ENCODE results near the gene SEMA6B. TPM values are rescaled to one million over a fixed set of nuclear protein-coding genes. Genes with fewer than 3 reads are reported as not detected.

SEMA6B gene
- total and polyA plus RNA-seq, 2 of the 8 experiments (the other 6 are each of a cell fraction or from before 2014, with no cell fraction given): 31.3 to 54.4 TPM

GRCh38 chr19:4598712-4599111, 39.2 kb upstream of the SEMA6B start:
- peaks cover 26% of the 10 kb centered on the region; the same call in 1 of the 2 replicates for H3K23me2 ChIP-seq (ENCODE audit: low read depth, low read length)
- no peak overlapping the region for H3K56ac ChIP-seq (replicated peaks; ENCODE audit: insufficient read length, low read depth, low read length)
- H2BK5ac ChIP-seq (ENCODE audit: low read depth, low read length): no peak overlapping the region
- no peak overlapping the region for H2BK12ac ChIP-seq (ENCODE audit: low read depth, low read length)
- no peak overlapping the region for H3K27ac ChIP-seq (ENCODE audit: low read depth, low read length)
- 30% methylated on average over 5 of the region's 17 CpGs; no CpG with 5 or more reads in 1 of the 2 experiments for WGBS, 2 experiments (ENCODE audit: extremely low coverage in 1 of 2, insufficient coverage in 1 of 2, insufficient read length in 1 of 2, insufficient replicate concordance in 2 of 2, low coverage in 1 of 2, low lambda C conversion rate in 2 of 2, missing lambda C conversion rate in 1 of 2)
- no peak overlapping the region for H2BK120ac ChIP-seq (replicated peaks; ENCODE audit: low read depth, low read length)
- TF ChIP-seq KDM5A (IDR thresholded peaks at IDR 0.05; ENCODE audit: low read length) (no peak), SIN3A (conservative IDR thresholded peaks at IDR 0.05 in 1 of 2, IDR thresholded peaks at IDR 0.05 in 1 of 2; ENCODE audit: low read depth in 1 of 2, low read length in 2 of 2) (0 out of 4 replicates have a peak, but pooled peaks of 1 of the 2 experiments have one; percentile 6), CTBP2 (IDR thresholded peaks at IDR 0.05; ENCODE audit: borderline replicate concordance, insufficient read depth, insufficient read length, low read length) (no peak)
- FAIRE-seq (no peak), DNase-seq (ENCODE audit: low read depth in 1 of 2, low spot score in 2 of 2) (peak in 1 of 2 experiments; percentile 62)
- H2BK20ac ChIP-seq (ENCODE audit: low read length): no peak overlapping the region
- no peak overlapping the region for H2BK15ac ChIP-seq (ENCODE audit: low read length)
- peak overlapping the region; percentile 74 to 88 for H3K4me2 ChIP-seq (ENCODE audit: insufficient read depth in 1 of 2, low read depth in 2 of 2, low read length in 2 of 2)
- H2AFZ ChIP-seq (ENCODE audit: low read length): no peak overlapping the region
- H3K79me1 ChIP-seq (ENCODE audit: low read depth, low read length): no peaks in the 10 kb centered on the region
- H4K20me1 ChIP-seq (replicated peaks in 1 of 2; ENCODE audit: control insufficient read depth in 1 of 2, insufficient read depth in 2 of 2, low read length in 2 of 2): peaks cover 0 to 7% of the 10 kb centered on the region in 2 experiments
- peak overlapping the region; percentile 52 to 70 (median 54); a peak in 5 of 8 replicates for H3K4me3 ChIP-seq (ENCODE audit: extremely low read depth in 1 of 4, insufficient read depth in 2 of 4, low read depth in 3 of 4, low read length in 4 of 4)
- ChIA-PET CTCF (ENCODE audit: partially characterized antibody) (interaction anchor here (0.6 to 5.6 kb wide), 13 partner anchors 9 to 74 kb away, joined by 3 to 27 read pairs (median 4); no protein-coding TSS in a partner anchor), POLR2A (ENCODE audit: partially characterized antibody) (interaction anchor here (0.6 to 2.9 kb wide), 6 partner anchors 8 to 64 kb away, joined by 3 to 15 read pairs (median 4); partner anchors contain the start of gene PLIN5)
- H2AK5ac ChIP-seq (ENCODE audit: low read depth, low read length): no peak overlapping the region
- H4K5ac ChIP-seq (ENCODE audit: insufficient read length, low read depth, low read length): no peak overlapping the region
- peaks cover 3 to 9% (median 8%) of the 10 kb centered on the region in 4 experiments; a peak in 6 of 7 replicates for H3K27me3 ChIP-seq (replicated peaks in 1 of 4; ENCODE audit: control insufficient read depth in 3 of 4, extremely low read depth in 1 of 4, insufficient read depth in 3 of 4, low read length in 3 of 4)
- no peaks in the 10 kb centered on the region for H3K36me3 ChIP-seq (ENCODE audit: control insufficient read depth in 2 of 4, insufficient read depth in 4 of 4, low read length in 3 of 4)
- no peak overlapping the region for H3K14ac ChIP-seq (ENCODE audit: insufficient read length)
- H4K91ac ChIP-seq (replicated peaks; ENCODE audit: insufficient read length, low read length): peak overlapping the region; percentile 22
- H3K23ac ChIP-seq (ENCODE audit: insufficient read length): no peak overlapping the region
- no peak overlapping the region for H4K8ac ChIP-seq (ENCODE audit: extremely low read depth, insufficient read depth, low read length)
- no peak overlapping the region for H3K4ac ChIP-seq (replicated peaks; ENCODE audit: insufficient read length, low read depth, low read length)
- H3K9me3 ChIP-seq (ENCODE audit: insufficient read depth in 2 of 2, low read depth in 1 of 2, low read length in 1 of 2): no peaks in the 10 kb centered on the region
- H3K4me1 ChIP-seq (replicated peaks in 1 of 4; ENCODE audit: control insufficient read depth in 3 of 4, insufficient read depth in 4 of 4, low read length in 3 of 4): peaks cover 0 to 9% (median 4%) of the 10 kb centered on the region in 4 experiments; a peak in 5 of 7 replicates
- no peaks in the 10 kb centered on the region for H3K79me2 ChIP-seq (ENCODE audit: control insufficient read depth in 1 of 2, insufficient read depth in 2 of 2, low read length in 2 of 2)
- no peak overlapping the region; the same call in 1 of the 2 replicates for H3K18ac ChIP-seq (ENCODE audit: extremely low read depth, low read length)
- no peak overlapping the region for H3K9ac ChIP-seq (replicated peaks in 1 of 4; ENCODE audit: extremely low read depth in 1 of 4, low read depth in 3 of 4, low read length in 3 of 4)

Measured in H1 (cell line).